HepG2 (cell line): ENCODE results near the gene TAS2R60. TPM values are rescaled to one million over a fixed set of nuclear protein-coding genes. Genes with fewer than 3 reads are reported as not detected.

Source experiments
- AKAP8 ChIP-seq: sonication (generic); formaldehyde crosslinking; IDR thresholded peaks from 2 replicates; pipeline ENCODE4 v1.5.1; 2020; ENCODE audit warnings: mild to moderate bottlenecking, missing genetic modification reagents
- BCL3 ChIP-seq: sonication (generic); formaldehyde crosslinking; IDR thresholded peaks from 2 replicates; pipeline ENCODE4 v1.5.1; 2020; ENCODE audit warnings: mild to moderate bottlenecking, missing genetic modification reagents, moderate library complexity
- E2F2 ChIP-seq: sonication (generic); formaldehyde crosslinking; IDR thresholded peaks from 2 replicates; pipeline ENCODE4 v1.4.0; 2020; ENCODE audit warnings: missing genetic modification reagents, borderline replicate concordance
- ETS1 ChIP-seq: sonication (generic); formaldehyde crosslinking; IDR thresholded peaks from 2 replicates; pipeline ENCODE4 v1.4.0; 2020; ENCODE audit warnings: missing genetic modification reagents
- FOXM1 ChIP-seq: sonication (generic); formaldehyde crosslinking; IDR thresholded peaks from 2 replicates; pipeline ENCODE4 v1.5.0; 2020; ENCODE audit warnings: missing genetic modification reagents
- IRF2 ChIP-seq: IDR thresholded peaks from 2 replicates; pipeline ENCODE4 v1.6.1; 2018; ENCODE audit warnings: missing genetic modification reagents, missing compliant biosample characterization
- NCOA1 ChIP-seq: sonication (generic); formaldehyde crosslinking; IDR thresholded peaks from 2 replicates; pipeline ENCODE4 v1.9.0; 2021; ENCODE audit warnings: missing genetic modification reagents
- NFE2L2 ChIP-seq: fragments of 150-350 bp; IDR thresholded peaks from 2 replicates; pipeline ENCODE4 v1.6.1; 2014; ENCODE audit warnings: low read length
- NR1H2 ChIP-seq: sonication (generic); formaldehyde crosslinking; IDR thresholded peaks from 2 replicates; pipeline ENCODE4 v1.8.1; 2022; ENCODE audit warnings: low read depth, missing genetic modification reagents, borderline replicate concordance
- POGK ChIP-seq: sonication (generic); formaldehyde crosslinking; conservative IDR thresholded peaks from 2 replicates; pipeline ENCODE4 v1.8.0; 2022; ENCODE audit warnings: mild to moderate bottlenecking, moderate library complexity, missing genetic modification reagents
- SOX13 ChIP-seq, 3 experiments: fragments of 450-650 bp in 1 of 3; sonication (generic) in 1 of 3; formaldehyde crosslinking in 1 of 3; IDR thresholded peaks in 2 of 3; conservative IDR thresholded peaks in 1 of 3; 2 replicates each; pipeline versions ENCODE4 v1.5.0 to v1.6.1; 2016 to 2020; ENCODE audit warnings: antibody characterized with exemption in 1 of 3, mild to moderate bottlenecking in 1 of 3, missing compliant biosample characterization in 1 of 3, missing genetic modification reagents in 1 of 3, moderate library complexity in 1 of 3
- STAG1 ChIP-seq: sonication (generic); formaldehyde crosslinking; IDR thresholded peaks from 2 replicates; pipeline ENCODE4 v1.4.0; 2020; ENCODE audit warnings: missing genetic modification reagents
- TSC22D2 ChIP-seq: sonication (generic); formaldehyde crosslinking; IDR thresholded peaks from 2 replicates; pipeline ENCODE4 v1.5.1; 2020; ENCODE audit warnings: missing genetic modification reagents, mild to moderate bottlenecking, borderline replicate concordance
- ZBTB7B ChIP-seq: sonication (generic); formaldehyde crosslinking; IDR thresholded peaks from 2 replicates; pipeline ENCODE4 v1.4.0; 2020; ENCODE audit warnings: missing genetic modification reagents
- ZFP36L2 ChIP-seq: sonication (generic); formaldehyde crosslinking; IDR thresholded peaks from 2 replicates; pipeline ENCODE4 v1.4.0; 2020; ENCODE audit warnings: missing genetic modification reagents
- ZNF101 ChIP-seq: sonication (generic); formaldehyde crosslinking; IDR thresholded peaks from 2 replicates; pipeline ENCODE4 v1.4.0; 2020; ENCODE audit warnings: mild to moderate bottlenecking, low read depth, missing genetic modification reagents, borderline replicate concordance
- ZNF292 ChIP-seq: sonication (generic); formaldehyde crosslinking; IDR thresholded peaks from 2 replicates; pipeline ENCODE4 v1.8.1; 2022; ENCODE audit warnings: mild to moderate bottlenecking, low read depth, missing genetic modification reagents, borderline replicate concordance
- ZNF383 ChIP-seq: sonication (generic); formaldehyde crosslinking; IDR thresholded peaks from 2 replicates; pipeline ENCODE4 v1.4.0; 2020; ENCODE audit warnings: missing genetic modification reagents, mild to moderate bottlenecking, borderline replicate concordance
- ZNF556 ChIP-seq: sonication (generic); formaldehyde crosslinking; IDR thresholded peaks from 2 replicates; pipeline ENCODE4 v1.4.0; 2020; ENCODE audit warnings: mild to moderate bottlenecking, missing genetic modification reagents, borderline replicate concordance
- polyA plus RNA-seq, 8 experiments: library from polyadenylated mRNA; depleted of rRNA in 3 of 8; stranded (reverse) in 7 of 8; unstranded in 1 of 8; fragments of >200 nt; fragmentation: Illumina TruSeq in 4 of 8; extraction: Trizol in 4 of 8; gene quantifications; 2 replicates each; pipeline versions ENCODE4 v1.2.1 to v1.2.3, GENCODE V29; 2011 to 2016; ENCODE audit warnings: low read depth in 4 of 8, missing spikeins in 1 of 8, mixed read lengths in 1 of 8; ENCODE audit not compliant: insufficient read depth in 1 of 8
- total RNA-seq, 5 experiments: library from RNA; depleted of rRNA; stranded (reverse); fragments of >200 nt; fragmentation: Illumina TruSeq; extraction: Trizol; gene quantifications; 2 replicates each; pipeline ENCODE4 v1.2.3, GENCODE V29; 2016; ENCODE audit warnings: low read depth in 1 of 5
- TF ChIP-seq, protein P1 (sequence below): sonication (generic); formaldehyde crosslinking; IDR thresholded peaks from 2 replicates; pipeline ENCODE4 v1.4.0; 2020; ENCODE audit warnings: mild to moderate bottlenecking, missing genetic modification reagents

TAS2R60 gene
- total and polyA plus RNA-seq, 2 of the 13 experiments (the other 11 are each of a cell fraction or from before 2014, with no cell fraction given): not detected

- TF ChIP-seq ETS1 (CRISPR knock-in tag) (0 out of 2 replicates have a peak, but pooled peaks have one; percentile 52), ZNF101 (CRISPR knock-in tag) (no peak), NR1H2 (CRISPR knock-in tag) (0 out of 2 replicates have a peak, but pooled peaks have one; percentile 63), NFE2L2 (no peak), POGK (CRISPR knock-in tag) (no peak), BCL3 (CRISPR knock-in tag) (no peak), E2F2 (no peak), FOXM1 (CRISPR knock-in tag) (no peak), AKAP8 (CRISPR knock-in tag) (no peak), ZNF292 (CRISPR knock-in tag) (peak; percentile 93; the same call in 1 of the 2 replicates), ZNF556 (CRISPR knock-in tag) (peak; percentile 82; the same call in 1 of the 2 replicates), IRF2 (CRISPR knock-in tag) (peak; percentile 54; the same call in 1 of the 2 replicates), TSC22D2 (CRISPR knock-in tag) (no peak), NCOA1 (CRISPR knock-in tag) (no peak), SOX13 (IDR thresholded peaks at IDR 0.05) (peak; percentile 80; the same call in 1 of the 2 replicates), SOX13 (CRISPR knock-in tag; conservative IDR thresholded peaks at IDR 0.05 in 1 of 2, IDR thresholded peaks at IDR 0.05 in 1 of 2) (peak in 1 of 2 experiments; percentile 97; a peak in 2 of 4 replicates), ZBTB7B (CRISPR knock-in tag) (no peak), STAG1 (CRISPR knock-in tag) (peak; percentile 25; the same call in 1 of the 2 replicates), ZNF383 (no peak), ZFP36L2 (CRISPR knock-in tag) (no peak)
- TF ChIP-seq, protein P1, sequence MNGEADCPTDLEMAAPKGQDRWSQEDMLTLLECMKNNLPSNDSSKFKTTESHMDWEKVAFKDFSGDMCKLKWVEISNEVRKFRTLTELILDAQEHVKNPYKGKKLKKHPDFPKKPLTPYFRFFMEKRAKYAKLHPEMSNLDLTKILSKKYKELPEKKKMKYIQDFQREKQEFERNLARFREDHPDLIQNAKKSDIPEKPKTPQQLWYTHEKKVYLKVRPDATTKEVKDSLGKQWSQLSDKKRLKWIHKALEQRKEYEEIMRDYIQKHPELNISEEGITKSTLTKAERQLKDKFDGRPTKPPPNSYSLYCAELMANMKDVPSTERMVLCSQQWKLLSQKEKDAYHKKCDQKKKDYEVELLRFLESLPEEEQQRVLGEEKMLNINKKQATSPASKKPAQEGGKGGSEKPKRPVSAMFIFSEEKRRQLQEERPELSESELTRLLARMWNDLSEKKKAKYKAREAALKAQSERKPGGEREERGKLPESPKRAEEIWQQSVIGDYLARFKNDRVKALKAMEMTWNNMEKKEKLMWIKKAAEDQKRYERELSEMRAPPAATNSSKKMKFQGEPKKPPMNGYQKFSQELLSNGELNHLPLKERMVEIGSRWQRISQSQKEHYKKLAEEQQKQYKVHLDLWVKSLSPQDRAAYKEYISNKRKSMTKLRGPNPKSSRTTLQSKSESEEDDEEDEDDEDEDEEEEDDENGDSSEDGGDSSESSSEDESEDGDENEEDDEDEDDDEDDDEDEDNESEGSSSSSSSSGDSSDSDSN: peak; percentile 83
These were observed 47.8 kb upstream of the TAS2R60 start (continued) for GRCh38 chr7:143395187-143396149.
